ENCODE measurements around the gene TBL3.
A peak's percentile ranks its signal among the peaks of the same experiment; 100 is the strongest.

Gene TBL3

DNA sequence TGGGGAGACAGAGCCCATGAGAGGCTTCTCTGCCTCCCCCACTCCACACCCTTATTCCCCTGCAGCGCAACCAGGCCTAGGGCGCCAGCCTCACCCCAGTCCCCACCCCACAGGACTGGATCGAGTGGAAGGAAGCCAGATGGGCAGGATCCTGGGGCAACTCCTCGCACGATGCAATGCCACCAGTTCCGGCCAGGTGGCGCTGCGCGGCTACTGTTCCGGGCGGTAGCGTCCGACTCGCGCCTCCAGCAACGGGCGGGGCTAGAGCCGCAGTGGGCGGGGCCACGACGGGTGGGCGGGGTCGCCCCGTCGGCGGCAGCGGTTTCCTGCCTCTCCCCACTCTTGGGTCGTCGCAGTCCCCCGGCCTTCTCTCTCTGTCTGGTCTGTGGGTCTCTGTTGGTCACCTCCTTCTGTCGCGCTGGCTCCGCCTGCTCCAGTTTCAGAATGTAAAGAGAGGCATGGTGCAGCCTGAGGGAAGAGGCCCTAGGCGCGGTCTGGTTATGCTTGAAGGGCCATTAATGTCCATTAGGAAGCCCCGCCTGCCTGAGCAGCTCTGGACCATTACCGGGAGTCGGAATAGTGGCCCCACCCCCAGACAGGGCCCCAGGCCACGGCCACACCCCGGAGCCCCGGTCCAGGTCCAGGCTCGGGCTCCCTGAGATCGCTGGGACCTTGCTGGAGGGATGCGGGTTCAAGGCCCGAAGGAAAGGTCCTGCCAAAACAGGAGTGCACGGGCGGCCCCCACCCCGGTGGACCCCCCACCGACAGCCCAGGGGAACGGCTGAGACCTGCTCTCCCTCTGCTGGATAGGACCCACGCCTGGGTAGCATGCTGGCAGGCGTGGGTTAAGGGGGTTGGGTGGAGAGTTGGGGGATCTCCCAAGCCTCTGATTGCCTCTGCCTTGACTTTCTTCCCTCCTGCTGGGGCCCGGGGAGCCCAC is 51.5 kb downstream of the TBL3 start:
- peaks cover 5% of the 10 kb centered on the region; the same call in 1 of the 2 replicates for H3K4me1 ChIP-seq (ENCODE audit: low read length)
- H3F3A ChIP-seq (ENCODE audit: insufficient read depth, low read length), result no peaks in the 10 kb centered on the region; the same call in 1 of the 2 replicates
- peaks cover 53% of the 10 kb centered on the region for H3K27me3 ChIP-seq (replicated peaks; ENCODE audit: insufficient read depth, low read length)
- peak; percentile 87 for DNase-seq
- peak overlapping the region; percentile 92 for H2AFZ ChIP-seq (ENCODE audit: low read length)
- H3K27ac ChIP-seq (ENCODE audit: low read length), result no peak overlapping the region
- H4K20me1 ChIP-seq (ENCODE audit: insufficient read depth, low read length), result no peaks in the 10 kb centered on the region
- TF ChIP-seq, protein P1, sequence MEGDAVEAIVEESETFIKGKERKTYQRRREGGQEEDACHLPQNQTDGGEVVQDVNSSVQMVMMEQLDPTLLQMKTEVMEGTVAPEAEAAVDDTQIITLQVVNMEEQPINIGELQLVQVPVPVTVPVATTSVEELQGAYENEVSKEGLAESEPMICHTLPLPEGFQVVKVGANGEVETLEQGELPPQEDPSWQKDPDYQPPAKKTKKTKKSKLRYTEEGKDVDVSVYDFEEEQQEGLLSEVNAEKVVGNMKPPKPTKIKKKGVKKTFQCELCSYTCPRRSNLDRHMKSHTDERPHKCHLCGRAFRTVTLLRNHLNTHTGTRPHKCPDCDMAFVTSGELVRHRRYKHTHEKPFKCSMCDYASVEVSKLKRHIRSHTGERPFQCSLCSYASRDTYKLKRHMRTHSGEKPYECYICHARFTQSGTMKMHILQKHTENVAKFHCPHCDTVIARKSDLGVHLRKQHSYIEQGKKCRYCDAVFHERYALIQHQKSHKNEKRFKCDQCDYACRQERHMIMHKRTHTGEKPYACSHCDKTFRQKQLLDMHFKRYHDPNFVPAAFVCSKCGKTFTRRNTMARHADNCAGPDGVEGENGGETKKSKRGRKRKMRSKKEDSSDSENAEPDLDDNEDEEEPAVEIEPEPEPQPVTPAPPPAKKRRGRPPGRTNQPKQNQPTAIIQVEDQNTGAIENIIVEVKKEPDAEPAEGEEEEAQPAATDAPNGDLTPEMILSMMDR (IDR thresholded peaks at IDR 0.05; ENCODE audit: low read length), result peak; percentile 91
- TF ChIP-seq EZH2 (optimal IDR thresholded peaks at IDR 0.05; ENCODE audit: low read depth, low read length) (no peak), EZH2phosphoT487 (IDR thresholded peaks at IDR 0.05; ENCODE audit: low read length) (no peak)
- H3K9me3 ChIP-seq (replicated peaks; ENCODE audit: insufficient read depth, low read length), result no peaks in the 10 kb centered on the region
- H3K79me2 ChIP-seq (ENCODE audit: low read length), result no peaks in the 10 kb centered on the region
- H3K36me3 ChIP-seq (replicated peaks; ENCODE audit: insufficient read depth, low read length), result no peaks in the 10 kb centered on the region
- peak overlapping the region; percentile 98 for H3K4me2 ChIP-seq (ENCODE audit: low read depth, low read length)
- peak overlapping the region; percentile 27; the same call in 1 of the 2 replicates for H3K9ac ChIP-seq (ENCODE audit: low read length)
- peak overlapping the region; percentile 61 for H3K4me3 ChIP-seq (ENCODE audit: low read length)
- no peaks in the 10 kb centered on the region for H3K9me2 ChIP-seq (replicated peaks; ENCODE audit: insufficient read depth, low read length)

- no peaks in the 10 kb centered on the region for H4K20me1 ChIP-seq (ENCODE audit: insufficient read depth, low read length)
- peaks cover 56% of the 10 kb centered on the region for H3K27me3 ChIP-seq (replicated peaks; ENCODE audit: insufficient read depth, low read length)
- H3K9me2 ChIP-seq (replicated peaks; ENCODE audit: insufficient read depth, low read length), result no peaks in the 10 kb centered on the region
- H3K9ac ChIP-seq (ENCODE audit: low read length), result no peak overlapping the region
- no peak overlapping the region for H3K27ac ChIP-seq (ENCODE audit: low read length)
- H3K4me2 ChIP-seq (ENCODE audit: low read depth, low read length), result no peak overlapping the region
- H3K36me3 ChIP-seq (replicated peaks; ENCODE audit: insufficient read depth, low read length), result no peaks in the 10 kb centered on the region
- peaks cover 5% of the 10 kb centered on the region; the same call in 1 of the 2 replicates for H3K4me1 ChIP-seq (ENCODE audit: low read length)
- H3K79me2 ChIP-seq (ENCODE audit: low read length), result no peaks in the 10 kb centered on the region
- no peak overlapping the region for H2AFZ ChIP-seq (ENCODE audit: low read length)
- TF ChIP-seq EZH2 (optimal IDR thresholded peaks at IDR 0.05; ENCODE audit: low read depth, low read length) (no peak), EZH2phosphoT487 (IDR thresholded peaks at IDR 0.05; ENCODE audit: low read length) (no peak)
- TF ChIP-seq, protein P1 (IDR thresholded peaks at IDR 0.05; ENCODE audit: low read length), result no peak
- H3F3A ChIP-seq (ENCODE audit: insufficient read depth, low read length), result no peaks in the 10 kb centered on the region; the same call in 1 of the 2 replicates
- H3K4me3 ChIP-seq (ENCODE audit: low read length), result no peak overlapping the region
- H3K9me3 ChIP-seq (replicated peaks; ENCODE audit: insufficient read depth, low read length), result no peaks in the 10 kb centered on the region
- no peak for DNase-seq
Measured at GRCh38 chr16:2024032-2024420, 52.2 kb downstream of the TBL3 start.

GRCh38 chr16:2025251-2025650 is 53.4 kb downstream of the TBL3 start:
- no peak overlapping the region for H3K4me2 ChIP-seq (ENCODE audit: low read depth, low read length)
- H3K4me1 ChIP-seq (ENCODE audit: low read length), result peaks cover 5% of the 10 kb centered on the region; the same call in 1 of the 2 replicates
- DNase-seq, result no peak
- H3K9ac ChIP-seq (ENCODE audit: low read length), result no peak overlapping the region
- H3K9me3 ChIP-seq (replicated peaks; ENCODE audit: insufficient read depth, low read length), result no peaks in the 10 kb centered on the region
- no peaks in the 10 kb centered on the region; the same call in 1 of the 2 replicates for H3F3A ChIP-seq (ENCODE audit: insufficient read depth, low read length)
- H2AFZ ChIP-seq (ENCODE audit: low read length), result no peak overlapping the region
- H3K27me3 ChIP-seq (replicated peaks; ENCODE audit: insufficient read depth, low read length), result peaks cover 53% of the 10 kb centered on the region
- H3K27ac ChIP-seq (ENCODE audit: low read length), result no peak overlapping the region
- H3K36me3 ChIP-seq (replicated peaks; ENCODE audit: insufficient read depth, low read length), result no peaks in the 10 kb centered on the region
- TF ChIP-seq EZH2phosphoT487 (IDR thresholded peaks at IDR 0.05; ENCODE audit: low read length) (no peak), EZH2 (optimal IDR thresholded peaks at IDR 0.05; ENCODE audit: low read depth, low read length) (no peak)
- TF ChIP-seq, protein P1 (IDR thresholded peaks at IDR 0.05; ENCODE audit: low read length), result no peak
- H3K9me2 ChIP-seq (replicated peaks; ENCODE audit: insufficient read depth, low read length), result no peaks in the 10 kb centered on the region
- H3K79me2 ChIP-seq (ENCODE audit: low read length), result no peaks in the 10 kb centered on the region
- no peak overlapping the region for H3K4me3 ChIP-seq (ENCODE audit: low read length)
- H4K20me1 ChIP-seq (ENCODE audit: insufficient read depth, low read length), result no peaks in the 10 kb centered on the region

All from MM.1S (cell line).